ENCODE measurements around the gene TMEM51. TPM values are rescaled to one million over a fixed set of nuclear protein-coding genes. Genes with fewer than 3 reads are reported as not detected.

The TMEM51 gene
- total RNA-seq, 1 experiment from 2014 or later, result 10.4 TPM

DNA sequence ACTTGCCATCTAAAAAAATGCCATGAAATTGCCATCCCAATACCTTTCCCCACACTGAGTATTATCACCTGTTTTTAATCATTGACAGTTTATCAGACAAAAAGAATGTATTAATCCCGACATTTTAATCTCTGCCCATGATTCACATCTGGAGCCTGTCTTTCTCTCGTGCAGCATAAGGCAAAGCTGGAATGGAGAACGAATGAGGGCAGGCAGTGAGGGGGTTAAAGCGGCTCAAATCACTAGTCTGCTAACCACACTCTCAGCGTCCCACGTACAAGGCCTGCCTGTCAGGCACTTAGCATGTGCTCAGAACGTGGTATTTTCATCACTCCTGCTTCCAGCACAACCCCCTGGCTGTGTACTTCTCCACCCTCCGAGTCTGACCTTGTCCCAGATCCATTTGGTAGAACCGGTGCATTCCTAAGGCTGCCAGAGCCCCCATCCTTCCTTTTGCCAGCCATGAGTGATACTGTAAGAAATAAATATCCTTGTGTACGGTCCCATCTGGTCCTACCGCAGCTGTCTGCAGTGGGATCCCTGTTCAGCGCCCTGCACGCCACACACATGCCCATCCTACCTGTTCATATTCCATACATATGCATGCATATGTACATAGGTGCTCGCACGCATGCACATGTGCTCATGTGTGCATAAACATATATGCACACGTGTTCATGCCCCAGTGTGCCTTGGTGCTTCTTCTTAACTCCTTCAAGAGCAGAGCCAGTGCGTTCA, 58.8 kb downstream of the TMEM51 start (continued):
- TF ChIP-seq, protein P1, sequence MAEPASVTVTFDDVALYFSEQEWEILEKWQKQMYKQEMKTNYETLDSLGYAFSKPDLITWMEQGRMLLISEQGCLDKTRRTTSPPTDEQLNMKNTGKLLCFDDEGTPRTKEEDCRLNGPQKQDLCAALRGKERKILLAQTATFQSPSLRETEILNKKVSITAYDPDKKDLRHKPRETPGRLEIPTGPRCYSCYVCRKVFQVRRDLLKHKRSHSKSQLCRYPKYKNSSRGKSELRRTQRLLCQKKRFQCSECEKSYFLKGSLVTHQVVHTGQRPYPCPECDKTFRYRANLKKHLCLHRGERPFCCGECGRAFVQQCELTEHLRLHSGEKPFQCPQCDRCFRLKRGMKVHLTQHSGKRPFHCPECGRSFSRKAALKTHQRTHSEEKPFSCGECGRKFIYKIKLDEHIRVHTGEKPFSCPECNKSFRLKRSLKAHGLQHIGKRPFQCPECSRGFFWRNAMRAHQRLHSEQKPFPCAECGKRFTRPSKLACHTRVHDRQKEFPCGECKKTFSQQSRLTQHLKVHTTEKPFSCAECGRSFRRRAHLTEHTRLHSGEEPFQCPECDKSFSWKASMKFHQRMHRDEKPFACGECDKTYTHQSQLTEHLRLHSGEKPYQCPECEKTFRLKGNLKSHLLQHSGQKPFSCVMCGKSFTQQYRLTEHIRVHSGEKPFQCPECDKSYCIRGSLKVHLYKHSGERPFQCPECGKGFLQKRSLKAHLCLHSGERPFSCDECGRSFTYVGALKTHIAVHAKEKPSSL (CRISPR knock-in tag; conservative IDR thresholded peaks at IDR 0.05), result no peak
- TF ChIP-seq ZNF423 (CRISPR knock-in tag; IDR thresholded peaks at IDR 0.05) (no peak), NFE2L1 (CRISPR knock-in tag; IDR thresholded peaks at IDR 0.05) (no peak), ELF4 (CRISPR knock-in tag; IDR thresholded peaks at IDR 0.05; ENCODE audit: low read depth) (no peak), GABPB1 (CRISPR knock-in tag; IDR thresholded peaks at IDR 0.05) (no peak), TCF7 (CRISPR knock-in tag; IDR thresholded peaks at IDR 0.05; ENCODE audit: low read depth) (no peak)
- TF ChIP-seq, protein P2, sequence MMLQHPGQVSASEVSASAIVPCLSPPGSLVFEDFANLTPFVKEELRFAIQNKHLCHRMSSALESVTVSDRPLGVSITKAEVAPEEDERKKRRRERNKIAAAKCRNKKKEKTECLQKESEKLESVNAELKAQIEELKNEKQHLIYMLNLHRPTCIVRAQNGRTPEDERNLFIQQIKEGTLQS (CRISPR knock-in tag; conservative IDR thresholded peaks at IDR 0.05), result no peak
- TF ChIP-seq, protein P3, sequence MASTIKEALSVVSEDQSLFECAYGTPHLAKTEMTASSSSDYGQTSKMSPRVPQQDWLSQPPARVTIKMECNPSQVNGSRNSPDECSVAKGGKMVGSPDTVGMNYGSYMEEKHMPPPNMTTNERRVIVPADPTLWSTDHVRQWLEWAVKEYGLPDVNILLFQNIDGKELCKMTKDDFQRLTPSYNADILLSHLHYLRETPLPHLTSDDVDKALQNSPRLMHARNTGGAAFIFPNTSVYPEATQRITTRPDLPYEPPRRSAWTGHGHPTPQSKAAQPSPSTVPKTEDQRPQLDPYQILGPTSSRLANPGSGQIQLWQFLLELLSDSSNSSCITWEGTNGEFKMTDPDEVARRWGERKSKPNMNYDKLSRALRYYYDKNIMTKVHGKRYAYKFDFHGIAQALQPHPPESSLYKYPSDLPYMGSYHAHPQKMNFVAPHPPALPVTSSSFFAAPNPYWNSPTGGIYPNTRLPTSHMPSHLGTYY (CRISPR knock-in tag; IDR thresholded peaks at IDR 0.05), result no peak

DNA sequence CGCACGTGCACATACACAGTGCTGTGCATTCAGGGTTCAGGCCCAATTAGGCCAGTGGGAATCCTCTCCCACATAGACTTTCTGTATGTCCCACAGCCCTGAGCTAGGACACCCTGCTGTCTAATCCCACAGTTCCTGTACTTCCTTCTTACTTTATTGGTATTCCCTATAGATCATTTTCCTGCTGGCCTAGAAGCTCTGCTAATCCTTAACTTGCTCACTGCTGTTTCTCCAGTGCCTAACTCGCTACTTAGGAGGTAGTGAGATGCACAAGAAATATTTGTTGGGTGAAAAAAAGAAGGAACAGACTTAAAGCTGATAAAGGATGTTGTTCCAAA, 59.4 kb downstream of the TMEM51 start:
- TF ChIP-seq, protein P4, sequence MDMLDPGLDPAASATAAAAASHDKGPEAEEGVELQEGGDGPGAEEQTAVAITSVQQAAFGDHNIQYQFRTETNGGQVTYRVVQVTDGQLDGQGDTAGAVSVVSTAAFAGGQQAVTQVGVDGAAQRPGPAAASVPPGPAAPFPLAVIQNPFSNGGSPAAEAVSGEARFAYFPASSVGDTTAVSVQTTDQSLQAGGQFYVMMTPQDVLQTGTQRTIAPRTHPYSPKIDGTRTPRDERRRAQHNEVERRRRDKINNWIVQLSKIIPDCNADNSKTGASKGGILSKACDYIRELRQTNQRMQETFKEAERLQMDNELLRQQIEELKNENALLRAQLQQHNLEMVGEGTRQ (CRISPR knock-in tag; IDR thresholded peaks at IDR 0.05), result no peak
- H3K9me3 Mint-ChIP-seq, result peaks cover 5% of the 10 kb centered on the region
- no peak for ATAC-seq
- DNase-seq (ENCODE audit: low spot score), result no peak
- peak overlapping the region; percentile 82 for H3K27ac Mint-ChIP-seq
- peaks cover 43% of the 10 kb centered on the region for H3K4me1 Mint-ChIP-seq
- no peaks in the 10 kb centered on the region for H3K27me3 Mint-ChIP-seq (ENCODE audit: low read depth)
- ChIA-PET POLR2A (interaction anchor here (0.5 kb wide), 1 partner anchor 21 kb away, joined by 3 read pairs; no protein-coding TSS in a partner anchor), CTCF (interaction anchor here (0.9 kb wide), 1 partner anchor 102 kb away, joined by 3 read pairs; no protein-coding TSS in a partner anchor)
- H3K4me3 Mint-ChIP-seq, result no peak overlapping the region
- peaks cover 15% of the 10 kb centered on the region for H3K36me3 Mint-ChIP-seq

DNA sequence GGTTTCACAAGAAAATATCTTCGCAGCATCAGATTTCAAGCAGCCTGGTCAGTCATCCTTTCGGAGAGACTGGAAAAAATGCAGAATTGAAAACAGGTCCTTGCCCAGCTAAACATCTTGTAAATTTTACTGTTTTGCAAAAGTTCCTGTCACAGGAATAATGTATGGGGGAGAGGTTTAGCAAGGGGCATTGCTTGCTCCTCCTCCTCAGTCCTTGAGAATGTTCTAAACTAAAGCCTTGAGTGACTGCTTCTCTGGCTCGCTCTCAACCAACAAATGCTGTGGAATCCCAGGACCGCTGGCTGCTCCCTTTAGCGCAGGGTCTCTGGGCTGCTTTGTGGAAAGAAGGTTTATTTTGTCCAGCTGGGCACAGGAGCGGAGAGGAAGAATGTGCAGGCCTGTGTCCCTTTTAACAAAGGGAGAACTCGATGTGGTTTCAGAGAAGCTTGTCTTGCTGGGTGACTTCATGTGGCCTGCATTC, 59.8 kb downstream of the TMEM51 start:
- Mint-ChIP-seq H3K4me3 (no peak overlapping the region), H3K36me3 (peaks cover 20% of the 10 kb centered on the region), H3K4me1 (peaks cover 40% of the 10 kb centered on the region), H3K9me3 (peaks cover 9% of the 10 kb centered on the region), H3K27ac (peak overlapping the region; percentile 52; the same call in 1 of the 2 replicates), H3K27me3 (ENCODE audit: low read depth) (no peaks in the 10 kb centered on the region)
- ChIA-PET POLR2A (interaction anchor here (0.5 to 0.7 kb wide), 2 partner anchors 22 to 105 kb away, joined by 3 read pairs; no protein-coding TSS in a partner anchor), CTCF (interaction anchor here (0.9 kb wide), 1 partner anchor 102 kb away, joined by 3 read pairs; no protein-coding TSS in a partner anchor)
- ATAC-seq, result no peak
- no peak for DNase-seq (ENCODE audit: low spot score)
- TF ChIP-seq ATF1 (CRISPR knock-in tag; IDR thresholded peaks at IDR 0.05) (no peak), ESRRA (CRISPR knock-in tag; IDR thresholded peaks at IDR 0.05; ENCODE audit: borderline replicate concordance) (no peak), JUN (CRISPR knock-in tag; IDR thresholded peaks at IDR 0.05) (no peak), GRHL2 (CRISPR knock-in tag; IDR thresholded peaks at IDR 0.05; ENCODE audit: insufficient replicate concordance, severe bottlenecking) (no peak), FOXP1 (CRISPR knock-in tag; IDR thresholded peaks at IDR 0.05; ENCODE audit: borderline replicate concordance) (no peak), GABPB1 (CRISPR knock-in tag; IDR thresholded peaks at IDR 0.05) (no peak)
- TF ChIP-seq, protein P5, sequence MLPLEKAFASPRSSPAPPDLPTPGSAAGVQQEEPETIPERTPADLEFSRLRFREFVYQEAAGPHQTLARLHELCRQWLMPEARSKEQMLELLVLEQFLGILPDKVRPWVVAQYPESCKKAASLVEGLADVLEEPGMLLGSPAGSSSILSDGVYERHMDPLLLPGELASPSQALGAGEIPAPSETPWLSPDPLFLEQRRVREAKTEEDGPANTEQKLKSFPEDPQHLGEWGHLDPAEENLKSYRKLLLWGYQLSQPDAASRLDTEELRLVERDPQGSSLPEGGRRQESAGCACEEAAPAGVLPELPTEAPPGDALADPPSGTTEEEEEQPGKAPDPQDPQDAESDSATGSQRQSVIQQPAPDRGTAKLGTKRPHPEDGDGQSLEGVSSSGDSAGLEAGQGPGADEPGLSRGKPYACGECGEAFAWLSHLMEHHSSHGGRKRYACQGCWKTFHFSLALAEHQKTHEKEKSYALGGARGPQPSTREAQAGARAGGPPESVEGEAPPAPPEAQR (CRISPR knock-in tag; IDR thresholded peaks at IDR 0.05), result no peak
- TF ChIP-seq, protein P6, sequence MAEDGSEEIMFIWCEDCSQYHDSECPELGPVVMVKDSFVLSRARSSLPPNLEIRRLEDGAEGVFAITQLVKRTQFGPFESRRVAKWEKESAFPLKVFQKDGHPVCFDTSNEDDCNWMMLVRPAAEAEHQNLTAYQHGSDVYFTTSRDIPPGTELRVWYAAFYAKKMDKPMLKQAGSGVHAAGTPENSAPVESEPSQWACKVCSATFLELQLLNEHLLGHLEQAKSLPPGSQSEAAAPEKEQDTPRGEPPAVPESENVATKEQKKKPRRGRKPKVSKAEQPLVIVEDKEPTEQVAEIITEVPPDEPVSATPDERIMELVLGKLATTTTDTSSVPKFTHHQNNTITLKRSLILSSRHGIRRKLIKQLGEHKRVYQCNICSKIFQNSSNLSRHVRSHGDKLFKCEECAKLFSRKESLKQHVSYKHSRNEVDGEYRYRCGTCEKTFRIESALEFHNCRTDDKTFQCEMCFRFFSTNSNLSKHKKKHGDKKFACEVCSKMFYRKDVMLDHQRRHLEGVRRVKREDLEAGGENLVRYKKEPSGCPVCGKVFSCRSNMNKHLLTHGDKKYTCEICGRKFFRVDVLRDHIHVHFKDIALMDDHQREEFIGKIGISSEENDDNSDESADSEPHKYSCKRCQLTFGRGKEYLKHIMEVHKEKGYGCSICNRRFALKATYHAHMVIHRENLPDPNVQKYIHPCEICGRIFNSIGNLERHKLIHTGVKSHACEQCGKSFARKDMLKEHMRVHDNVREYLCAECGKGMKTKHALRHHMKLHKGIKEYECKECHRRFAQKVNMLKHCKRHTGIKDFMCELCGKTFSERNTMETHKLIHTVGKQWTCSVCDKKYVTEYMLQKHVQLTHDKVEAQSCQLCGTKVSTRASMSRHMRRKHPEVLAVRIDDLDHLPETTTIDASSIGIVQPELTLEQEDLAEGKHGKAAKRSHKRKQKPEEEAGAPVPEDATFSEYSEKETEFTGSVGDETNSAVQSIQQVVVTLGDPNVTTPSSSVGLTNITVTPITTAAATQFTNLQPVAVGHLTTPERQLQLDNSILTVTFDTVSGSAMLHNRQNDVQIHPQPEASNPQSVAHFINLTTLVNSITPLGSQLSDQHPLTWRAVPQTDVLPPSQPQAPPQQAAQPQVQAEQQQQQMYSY (CRISPR knock-in tag; IDR thresholded peaks at IDR 0.05), result no peak
- TF ChIP-seq, protein P7, sequence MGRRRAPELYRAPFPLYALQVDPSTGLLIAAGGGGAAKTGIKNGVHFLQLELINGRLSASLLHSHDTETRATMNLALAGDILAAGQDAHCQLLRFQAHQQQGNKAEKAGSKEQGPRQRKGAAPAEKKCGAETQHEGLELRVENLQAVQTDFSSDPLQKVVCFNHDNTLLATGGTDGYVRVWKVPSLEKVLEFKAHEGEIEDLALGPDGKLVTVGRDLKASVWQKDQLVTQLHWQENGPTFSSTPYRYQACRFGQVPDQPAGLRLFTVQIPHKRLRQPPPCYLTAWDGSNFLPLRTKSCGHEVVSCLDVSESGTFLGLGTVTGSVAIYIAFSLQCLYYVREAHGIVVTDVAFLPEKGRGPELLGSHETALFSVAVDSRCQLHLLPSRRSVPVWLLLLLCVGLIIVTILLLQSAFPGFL (CRISPR knock-in tag; IDR thresholded peaks at IDR 0.05; ENCODE audit: borderline replicate concordance), result no peak
- TF ChIP-seq, protein P8, sequence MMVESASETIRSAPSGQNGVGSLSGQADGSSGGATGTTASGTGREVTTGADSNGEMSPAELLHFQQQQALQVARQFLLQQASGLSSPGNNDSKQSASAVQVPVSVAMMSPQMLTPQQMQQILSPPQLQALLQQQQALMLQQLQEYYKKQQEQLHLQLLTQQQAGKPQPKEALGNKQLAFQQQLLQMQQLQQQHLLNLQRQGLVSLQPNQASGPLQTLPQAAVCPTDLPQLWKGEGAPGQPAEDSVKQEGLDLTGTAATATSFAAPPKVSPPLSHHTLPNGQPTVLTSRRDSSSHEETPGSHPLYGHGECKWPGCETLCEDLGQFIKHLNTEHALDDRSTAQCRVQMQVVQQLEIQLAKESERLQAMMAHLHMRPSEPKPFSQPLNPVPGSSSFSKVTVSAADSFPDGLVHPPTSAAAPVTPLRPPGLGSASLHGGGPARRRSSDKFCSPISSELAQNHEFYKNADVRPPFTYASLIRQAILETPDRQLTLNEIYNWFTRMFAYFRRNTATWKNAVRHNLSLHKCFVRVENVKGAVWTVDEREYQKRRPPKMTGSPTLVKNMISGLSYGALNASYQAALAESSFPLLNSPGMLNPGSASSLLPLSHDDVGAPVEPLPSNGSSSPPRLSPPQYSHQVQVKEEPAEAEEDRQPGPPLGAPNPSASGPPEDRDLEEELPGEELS (CRISPR knock-in tag; IDR thresholded peaks at IDR 0.05), result no peak
